Dendritic cell treated with granulocyte-macrophage colony-stimulating factor and Interleukin-4, amounts not matched to agents 40 ng/mL and 50 ng/mL, for 4 days (primary cell): ENCODE data around the gene MORN2.

Experiments used
- H3K27ac Mint-ChIP-seq: one replicate; pipeline ENCODE4 v1.8.0; 2022; ENCODE audit warnings: mild to moderate bottlenecking, mixed read lengths
- H3K27me3 Mint-ChIP-seq: one replicate; pipeline ENCODE4 v1.8.0; 2022; ENCODE audit warnings: mild to moderate bottlenecking, mixed read lengths
- H3K36me3 Mint-ChIP-seq: one replicate; pipeline ENCODE4 v1.8.0; 2022; ENCODE audit warnings: low read depth, mixed read lengths
- H3K4me1 Mint-ChIP-seq: one replicate; pipeline ENCODE4 v1.8.0; 2022; ENCODE audit warnings: low read depth, mixed read lengths
- H3K4me3 Mint-ChIP-seq: one replicate; pipeline ENCODE4 v1.8.0; 2022; ENCODE audit warnings: mild to moderate bottlenecking, moderate library complexity, mixed read lengths
- H3K9me3 Mint-ChIP-seq: one replicate; pipeline ENCODE4 v1.8.0; 2022; ENCODE audit warnings: mixed read lengths
- intact Hi-C: fragments of 100-400 bp; cut with micrococcal nuclease; formaldehyde crosslinking; loops from one replicate; pipeline ENCODE4 v1.15.0; 2022

Gene MORN2

GRCh38 chr2:38871432-38871831 lies 4.3 kb upstream of the MORN2 start:
- intact Hi-C loops = loop anchor here (10.0 kb wide), 1 partner anchor 97 kb away; the partner anchor contains the start of gene GEMIN6
- H3K27ac Mint-ChIP-seq = no peak overlapping the region
- H3K9me3 Mint-ChIP-seq = peaks cover 32% of the 10 kb centered on the region
- H3K27me3 Mint-ChIP-seq = no peaks in the 10 kb centered on the region
- H3K4me3 Mint-ChIP-seq = no peak overlapping the region
- H3K36me3 Mint-ChIP-seq = peaks cover 49% of the 10 kb centered on the region
- H3K4me1 Mint-ChIP-seq = peaks cover 23% of the 10 kb centered on the region

- Mint-ChIP-seq H3K4me1 (peaks cover 27% of the 10 kb centered on the region), H3K4me3 (no peak overlapping the region), H3K27ac (no peak overlapping the region), H3K27me3 (no peaks in the 10 kb centered on the region), H3K36me3 (peaks cover 41% of the 10 kb centered on the region), H3K9me3 (peaks cover 31% of the 10 kb centered on the region)
- intact Hi-C loops = loop anchor here (2.0 to 10.0 kb wide), 2 partner anchors 99 to 123 kb away; partner anchors contain the start of genes GEMIN6 and SRSF7
Observed at GRCh38 chr2:38873763-38874162, 2.0 kb upstream of the MORN2 start.

GRCh38 chr2:38875227-38875575 lies 575 bp upstream of the MORN2 start:
- Mint-ChIP-seq H3K27ac (peak overlapping the region; percentile 85), H3K4me3 (peak overlapping the region; percentile 85), H3K27me3 (no peaks in the 10 kb centered on the region), H3K4me1 (peaks cover 27% of the 10 kb centered on the region), H3K36me3 (peaks cover 36% of the 10 kb centered on the region), H3K9me3 (peaks cover 22% of the 10 kb centered on the region)
- intact Hi-C loops = loop anchor here (2.0 to 10.0 kb wide), 2 partner anchors 100 to 124 kb away; partner anchors contain the start of genes GEMIN6 and SRSF7

GRCh38 chr2:38876407-38876806 lies 631 bp downstream of the MORN2 start:
- H3K4me1 Mint-ChIP-seq = peaks cover 27% of the 10 kb centered on the region
- peaks cover 17% of the 10 kb centered on the region for H3K9me3 Mint-ChIP-seq
- H3K27ac Mint-ChIP-seq = peak overlapping the region; percentile 85
- intact Hi-C loops = loop anchor here (10.0 kb wide), 1 partner anchor 102 kb away; the partner anchor contains the start of gene GEMIN6
- H3K4me3 Mint-ChIP-seq = peak overlapping the region; percentile 85
- H3K27me3 Mint-ChIP-seq = no peaks in the 10 kb centered on the region
- H3K36me3 Mint-ChIP-seq = peaks cover 31% of the 10 kb centered on the region

- H3K36me3 Mint-ChIP-seq = no peaks in the 10 kb centered on the region
Observed at GRCh38 chr2:38886063-38886462, 10.3 kb downstream of the MORN2 start.

GRCh38 chr2:38887347-38887746 lies 11.6 kb downstream of the MORN2 start:
- no peak overlapping the region for H3K27ac Mint-ChIP-seq
- no peaks in the 10 kb centered on the region for H3K9me3 Mint-ChIP-seq
- H3K27me3 Mint-ChIP-seq = no peaks in the 10 kb centered on the region
- H3K4me3 Mint-ChIP-seq = no peak overlapping the region
- intact Hi-C loops = no loop called here
- no peaks in the 10 kb centered on the region for H3K36me3 Mint-ChIP-seq
- no peaks in the 10 kb centered on the region for H3K4me1 Mint-ChIP-seq

More at GRCh38 chr2:38886063-38886462, 10.3 kb downstream of the MORN2 start:
- Mint-ChIP-seq H3K4me1 (no peaks in the 10 kb centered on the region), H3K9me3 (no peaks in the 10 kb centered on the region), H3K27me3 (no peaks in the 10 kb centered on the region), H3K27ac (no peak overlapping the region), H3K4me3 (no peak overlapping the region)
- intact Hi-C loops = no loop called here

- Mint-ChIP-seq H3K4me3 (no peak overlapping the region), H3K9me3 (no peaks in the 10 kb centered on the region), H3K4me1 (no peaks in the 10 kb centered on the region), H3K27ac (no peak overlapping the region), H3K36me3 (no peaks in the 10 kb centered on the region), H3K27me3 (no peaks in the 10 kb centered on the region)
- intact Hi-C loops = no loop called here
Observed at GRCh38 chr2:38887902-38888554, 12.3 kb downstream of the MORN2 start.

- no peaks in the 10 kb centered on the region for H3K27me3 Mint-ChIP-seq
- no peak overlapping the region for H3K27ac Mint-ChIP-seq
- H3K4me1 Mint-ChIP-seq = no peaks in the 10 kb centered on the region
- no peaks in the 10 kb centered on the region for H3K36me3 Mint-ChIP-seq
- H3K9me3 Mint-ChIP-seq = no peaks in the 10 kb centered on the region
- intact Hi-C loops = no loop called here
- H3K4me3 Mint-ChIP-seq = no peak overlapping the region
Observed at GRCh38 chr2:38889045-38889444, 13.3 kb downstream of the MORN2 start.

- H3K9me3 Mint-ChIP-seq = no peaks in the 10 kb centered on the region
- no peaks in the 10 kb centered on the region for H3K27me3 Mint-ChIP-seq
- no peaks in the 10 kb centered on the region for H3K36me3 Mint-ChIP-seq
- intact Hi-C loops = no loop called here
- H3K4me1 Mint-ChIP-seq = no peaks in the 10 kb centered on the region
- no peak within 1 kb of the TSS for H3K27ac Mint-ChIP-seq
- H3K4me3 Mint-ChIP-seq = no peak within 1 kb of the TSS
Observed at GRCh38 chr2:38889575-38889974, 13.8 kb downstream of the MORN2 start, which contains the start of gene ARHGEF33. Gene ARHGEF33, plus strand, starts transcription at chr2:38889875. Its CDS starts 29,573 bp downstream, at chr2:38919448.

GRCh38 chr2:38892819-38893218 lies 17.0 kb downstream of the MORN2 start:
- Mint-ChIP-seq H3K36me3 (no peaks in the 10 kb centered on the region), H3K4me3 (no peak overlapping the region), H3K9me3 (no peaks in the 10 kb centered on the region), H3K27me3 (no peaks in the 10 kb centered on the region), H3K27ac (no peak overlapping the region), H3K4me1 (no peaks in the 10 kb centered on the region)
- intact Hi-C loops = no loop called here

- H3K36me3 Mint-ChIP-seq = no peaks in the 10 kb centered on the region
- no peak overlapping the region for H3K4me3 Mint-ChIP-seq
- H3K27ac Mint-ChIP-seq = no peak overlapping the region
- no peaks in the 10 kb centered on the region for H3K9me3 Mint-ChIP-seq
- intact Hi-C loops = no loop called here
- no peaks in the 10 kb centered on the region for H3K4me1 Mint-ChIP-seq
- no peaks in the 10 kb centered on the region for H3K27me3 Mint-ChIP-seq
Observed at GRCh38 chr2:38898256-38898655, 22.5 kb downstream of the MORN2 start.

- no peaks in the 10 kb centered on the region for H3K27me3 Mint-ChIP-seq
- H3K9me3 Mint-ChIP-seq = no peaks in the 10 kb centered on the region
- H3K27ac Mint-ChIP-seq = no peak overlapping the region
- H3K36me3 Mint-ChIP-seq = no peaks in the 10 kb centered on the region
- intact Hi-C loops = no loop called here
- no peaks in the 10 kb centered on the region for H3K4me1 Mint-ChIP-seq
- no peak overlapping the region for H3K4me3 Mint-ChIP-seq
Observed at GRCh38 chr2:38900726-38901125, 24.9 kb downstream of the MORN2 start.

- Mint-ChIP-seq H3K4me1 (no peaks in the 10 kb centered on the region), H3K27ac (no peak overlapping the region), H3K27me3 (no peaks in the 10 kb centered on the region), H3K4me3 (no peak overlapping the region), H3K9me3 (no peaks in the 10 kb centered on the region), H3K36me3 (no peaks in the 10 kb centered on the region)
- intact Hi-C loops = no loop called here
Observed at GRCh38 chr2:38905251-38905650, 29.5 kb downstream of the MORN2 start.

GRCh38 chr2:38907242-38907641 lies 31.5 kb downstream of the MORN2 start:
- Mint-ChIP-seq H3K27me3 (no peaks in the 10 kb centered on the region), H3K4me1 (no peaks in the 10 kb centered on the region), H3K9me3 (no peaks in the 10 kb centered on the region), H3K36me3 (no peaks in the 10 kb centered on the region), H3K4me3 (no peak overlapping the region), H3K27ac (no peak overlapping the region)
- intact Hi-C loops = no loop called here
